ENCODE results near the gene ASPG.

ASPG gene

GRCh38 chr14:104085032-104085888 is at the start of gene ASPG:
Gene ASPG (plus strand): TSS chr14:104085700. CDS start chr14:104085771, 71 bp downstream.
- DNase-seq (ENCODE audit: extremely low read depth, low read depth), result no peak
- no peak for TF ChIP-seq CTCF (IDR thresholded peaks at IDR 0.05; ENCODE audit: low read depth, low read length)

- TF ChIP-seq CTCF (IDR thresholded peaks at IDR 0.05; ENCODE audit: low read depth, low read length), result no peak
- DNase-seq (ENCODE audit: extremely low read depth, low read depth), result no peak
Measured at GRCh38 chr14:104036212-104036611, 49.3 kb upstream of the ASPG start.

DNA sequence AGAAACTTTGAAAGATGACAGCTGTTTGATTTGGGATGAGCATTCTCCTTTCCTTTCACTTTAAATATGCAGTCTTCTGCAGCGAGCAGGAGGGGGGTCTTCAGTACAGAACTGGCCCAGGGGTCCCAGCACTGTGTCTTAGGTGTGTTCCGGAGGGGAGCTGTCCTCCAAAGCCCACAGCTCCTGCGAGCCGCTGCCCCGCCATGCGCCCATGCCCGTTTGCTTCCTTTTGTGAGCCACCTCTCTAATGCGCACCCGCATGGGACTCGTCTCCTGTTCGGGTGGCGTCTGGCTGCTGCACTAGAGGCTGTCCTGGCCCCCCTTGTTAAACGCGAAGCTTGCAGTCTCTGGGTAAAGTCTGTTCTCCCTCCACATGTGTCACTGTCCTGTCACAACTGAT is 48.4 kb upstream of the ASPG start:
- TF ChIP-seq CTCF (IDR thresholded peaks at IDR 0.05; ENCODE audit: low read depth, low read length), result no peak
- DNase-seq (ENCODE audit: extremely low read depth, low read depth), result no peak

GRCh38 chr14:104037903-104038302 is 47.6 kb upstream of the ASPG start:
- no peak for TF ChIP-seq CTCF (IDR thresholded peaks at IDR 0.05; ENCODE audit: low read depth, low read length)

GRCh38 chr14:104039214-104039613 is 46.3 kb upstream of the ASPG start:
- TF ChIP-seq CTCF (IDR thresholded peaks at IDR 0.05; ENCODE audit: low read depth, low read length), result no peak
- no peak for DNase-seq (ENCODE audit: extremely low read depth, low read depth)

More at GRCh38 chr14:104037903-104038302, 47.6 kb upstream of the ASPG start:
- no peak for DNase-seq (ENCODE audit: extremely low read depth, low read depth)

DNA sequence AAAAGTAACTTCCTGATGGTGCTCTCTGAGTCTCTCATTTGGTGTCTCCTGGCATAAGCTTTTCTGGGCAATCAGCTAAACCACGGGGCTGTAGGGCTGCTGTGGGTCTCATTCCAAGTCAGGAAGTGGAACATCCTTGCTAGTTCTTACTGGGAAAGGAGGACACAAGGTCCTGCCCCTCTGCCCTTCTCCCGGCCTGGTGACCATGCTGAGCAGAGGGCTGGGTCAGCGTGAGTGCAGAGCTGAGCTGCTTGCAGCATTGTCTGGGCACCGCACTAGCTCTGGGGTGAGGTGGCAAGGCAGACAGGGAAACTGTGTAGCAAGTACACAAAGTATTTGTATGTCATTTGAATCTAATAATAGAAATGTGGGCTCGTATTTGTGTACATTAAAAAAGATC is 45.0 kb upstream of the ASPG start:
- TF ChIP-seq CTCF (IDR thresholded peaks at IDR 0.05; ENCODE audit: low read depth, low read length), result no peak
- DNase-seq (ENCODE audit: extremely low read depth, low read depth), result no peak

GRCh38 chr14:104041430-104042104 is 43.9 kb upstream of the ASPG start:
- no peak for TF ChIP-seq CTCF (IDR thresholded peaks at IDR 0.05; ENCODE audit: low read depth, low read length)
- no peak for DNase-seq (ENCODE audit: extremely low read depth, low read depth)

Data from AG09319 (cell line).